NCI-H1092 treated with DMSO at 0.1 percent for 48 hours (cell line): ENCODE data around the gene ATP6V0A1.
A peak's percentile ranks its signal among the peaks of the same experiment; 100 is the strongest.
"Not testable (repeated sequence)": the region's sequence is repeated elsewhere in the genome, so short reads cannot be mapped to it uniquely, and the experiment has no call there.

ENCODE experiments used
- DNase-seq: peaks from one replicate; lab custom pipeline; 2025; lab: John Stamatoyannopoulos, UW

Gene ATP6V0A1

GRCh38 chr17:42541041-42541833, 82.6 kb downstream of the ATP6V0A1 start:
- DNase-seq: no peak

GRCh38 chr17:42543190-42544079, 84.8 kb downstream of the ATP6V0A1 start:
- no peak for DNase-seq

- no peak for DNase-seq
Observed at GRCh38 chr17:42544874-42545283, 86.2 kb downstream of the ATP6V0A1 start.

- not testable (repeated sequence) for DNase-seq
Observed at GRCh38 chr17:42545755-42546505, 87.3 kb downstream of the ATP6V0A1 start.

- no peak for DNase-seq
Observed at GRCh38 chr17:42547001-42547461, 88.4 kb downstream of the ATP6V0A1 start.

GRCh38 chr17:42547698-42548069, 89.0 kb downstream of the ATP6V0A1 start:
- DNase-seq: no peak

GRCh38 chr17:42548070-42548837, 89.6 kb downstream of the ATP6V0A1 start:
- peak; percentile 77 for DNase-seq

GRCh38 chr17:42548993-42549755, 90.5 kb downstream of the ATP6V0A1 start:
- no peak for DNase-seq

- not testable (repeated sequence) for DNase-seq
Observed at GRCh38 chr17:42552736-42553135, 94.1 kb downstream of the ATP6V0A1 start, which contains the start of gene HSD17B1. Gene HSD17B1, plus strand, starts transcription at chr17:42552923. Its CDS starts 11 bp downstream, at chr17:42552934.

GRCh38 chr17:42553161-42553818, 94.6 kb downstream of the ATP6V0A1 start:
- DNase-seq: no peak

- DNase-seq: no peak
Observed at GRCh38 chr17:42553866-42554249, 95.2 kb downstream of the ATP6V0A1 start.

- peak; percentile 81 for DNase-seq
Observed at GRCh38 chr17:42554250-42555121, 95.8 kb downstream of the ATP6V0A1 start.

- DNase-seq: no peak
Observed at GRCh38 chr17:42555122-42555622, 96.5 kb downstream of the ATP6V0A1 start.

- not testable (repeated sequence) for DNase-seq
Observed at GRCh38 chr17:42555961-42556617, 97.4 kb downstream of the ATP6V0A1 start.

GRCh38 chr17:42559075-42559474, 100.4 kb downstream of the ATP6V0A1 start:
- no peak for DNase-seq

- DNase-seq: no peak
Observed at GRCh38 chr17:42560246-42560645, 101.6 kb downstream of the ATP6V0A1 start.

GRCh38 chr17:42561897-42562387, 103.3 kb downstream of the ATP6V0A1 start, which contains the start of gene COASY:
Gene COASY, plus strand, starts transcription at chr17:42562148. Its CDS starts 475 bp downstream, at chr17:42562623.
- peak; percentile 94 for DNase-seq
